Tibial nerve (tissue), 4 donors: ENCODE data around the gene ALX4.

Source experiments
- CTCF ChIP-seq, 5 experiments: fragments of 200-600 bp in 3 of 5; fragments of 450-650 bp in 2 of 5; sonication (generic) in 3 of 5; IDR thresholded peaks; one replicate each; pipeline ENCODE4 v1.5.1; 2016 to 2019; ENCODE audit warnings: antibody characterized with exemption in 5 of 5, mild to moderate bottlenecking in 3 of 5, moderate library complexity in 2 of 5
- EP300 ChIP-seq, 2 donors: sonication (generic); formaldehyde crosslinking; IDR thresholded peaks; one replicate each; pipeline ENCODE4 v1.6.1; 2017; ENCODE audit warnings: antibody characterized with exemption in 2 of 2, mild to moderate bottlenecking in 1 of 2
- POLR2A ChIP-seq, 2 donors: fragments of 450-650 bp; IDR thresholded peaks; one replicate each; pipeline ENCODE4 v1.6.1; 2017; ENCODE audit warnings: antibody characterized with exemption in 2 of 2, mild to moderate bottlenecking in 2 of 2, moderate library complexity in 2 of 2

- TF ChIP-seq POLR2A (IDR thresholded peaks at IDR 0.05) (no peak), CTCF (IDR thresholded peaks at IDR 0.05) (no peak), EP300 (IDR thresholded peaks at IDR 0.05) (no peak)
These were observed 25.3 kb upstream of the ALX4 start for GRCh38 chr11:44335052-44335760.
